Stimulated activated CD4-positive, alpha-beta T cell treated with anti-CD3 and anti-CD28 coated beads, Interleukin-15, amount 100 ng/mL, for 1 hour (primary cell): ENCODE results near the gene DSG1.
"Not testable (repeated sequence)": the region's sequence is repeated elsewhere in the genome, so short reads cannot be mapped to it uniquely, and the experiment has no call there.

Experiments used
- DNase-seq, 2 donors: peaks; one replicate each; pipeline ENCODE4 v3.0.0-alpha.2; 2020; ENCODE audit warnings: low read depth in 1 of 2, low spot score in 1 of 2

The DSG1 gene

DNA sequence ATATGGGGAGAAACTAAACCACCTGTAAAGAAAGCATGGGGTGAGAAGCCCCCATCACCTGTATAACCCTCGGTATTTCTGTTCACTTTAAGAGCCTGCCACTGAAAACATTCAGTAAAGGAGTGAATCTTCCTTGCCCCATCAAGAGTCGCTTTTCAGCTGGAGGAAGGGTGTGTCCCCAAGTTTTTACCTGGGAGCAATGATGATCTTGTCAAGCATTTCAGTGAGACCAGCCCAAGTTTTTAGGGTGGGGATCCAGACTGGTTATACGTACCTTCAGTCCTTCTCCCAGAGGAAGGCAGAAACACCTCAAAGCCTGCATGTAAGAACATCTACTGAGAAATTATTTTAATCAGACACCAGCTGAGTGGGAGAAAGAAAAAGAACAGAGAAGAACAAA lies at the start of gene DSG1:
DSG1 (plus strand) TSS at position 301 of the 400 bp plus-strand sequence. CDS start 141 bp downstream, outside the sequence.
- DNase-seq, result no peak

DNA sequence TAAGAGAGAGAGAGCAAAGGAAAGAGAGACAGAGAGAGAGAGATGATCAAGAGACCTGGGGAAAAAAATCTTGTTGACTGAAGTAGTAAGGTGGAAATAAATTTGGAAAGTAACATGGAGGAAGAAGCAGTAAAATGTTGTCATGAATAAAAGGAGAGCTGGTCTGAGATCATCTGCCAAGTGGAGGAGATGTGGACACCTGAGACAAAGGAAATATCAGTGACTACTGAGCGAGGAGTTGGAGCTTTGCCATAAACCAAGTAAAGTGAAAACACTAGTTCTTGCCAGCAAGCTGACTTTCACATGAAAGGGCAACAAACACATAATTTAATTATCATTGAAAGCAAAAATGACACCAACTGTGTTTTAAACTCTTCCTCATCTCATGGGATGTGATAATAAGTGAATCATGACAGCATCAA lies 49.0 kb upstream of the DSG1 start:
- DNase-seq, result no peak

DNA sequence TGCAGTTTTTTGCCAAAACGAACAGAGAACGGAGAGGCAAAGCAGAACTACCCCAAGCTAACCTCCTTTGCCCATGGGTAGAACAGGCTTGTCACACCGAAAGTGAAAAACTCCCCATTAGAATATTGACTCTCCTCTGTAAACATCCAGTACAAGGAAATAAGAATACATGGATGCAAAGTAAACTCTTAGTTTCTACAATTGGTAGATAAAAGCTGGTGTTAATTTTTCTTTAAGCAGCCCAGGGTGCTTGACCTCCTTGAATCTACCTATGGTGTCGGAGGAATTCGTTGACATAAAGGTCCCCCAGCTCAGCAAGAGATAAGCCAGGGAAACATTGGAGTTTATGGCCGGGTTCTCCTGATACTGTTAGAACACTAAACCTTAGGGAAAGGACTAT lies 48.4 kb upstream of the DSG1 start:
- no peak for DNase-seq

DNA sequence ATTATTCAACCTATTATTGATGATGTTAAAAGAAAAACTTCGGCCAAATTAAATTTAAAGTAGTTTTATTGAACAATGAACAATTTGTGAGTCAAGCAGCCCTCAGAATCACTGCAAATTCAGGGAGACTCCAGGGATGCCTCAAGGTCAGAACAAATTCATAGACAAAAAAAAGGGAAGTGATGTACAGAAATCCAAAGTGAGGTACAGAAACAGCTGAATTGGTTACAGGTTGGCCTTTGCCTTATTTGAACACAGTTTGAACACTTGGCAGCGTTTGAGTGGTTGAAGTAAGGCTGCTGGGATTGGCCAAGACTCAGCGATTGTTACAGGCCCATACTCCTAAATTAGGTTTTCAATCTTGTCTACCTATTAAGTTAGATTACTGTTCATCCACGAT lies 47.4 kb upstream of the DSG1 start:
- no peak for DNase-seq

DNA sequence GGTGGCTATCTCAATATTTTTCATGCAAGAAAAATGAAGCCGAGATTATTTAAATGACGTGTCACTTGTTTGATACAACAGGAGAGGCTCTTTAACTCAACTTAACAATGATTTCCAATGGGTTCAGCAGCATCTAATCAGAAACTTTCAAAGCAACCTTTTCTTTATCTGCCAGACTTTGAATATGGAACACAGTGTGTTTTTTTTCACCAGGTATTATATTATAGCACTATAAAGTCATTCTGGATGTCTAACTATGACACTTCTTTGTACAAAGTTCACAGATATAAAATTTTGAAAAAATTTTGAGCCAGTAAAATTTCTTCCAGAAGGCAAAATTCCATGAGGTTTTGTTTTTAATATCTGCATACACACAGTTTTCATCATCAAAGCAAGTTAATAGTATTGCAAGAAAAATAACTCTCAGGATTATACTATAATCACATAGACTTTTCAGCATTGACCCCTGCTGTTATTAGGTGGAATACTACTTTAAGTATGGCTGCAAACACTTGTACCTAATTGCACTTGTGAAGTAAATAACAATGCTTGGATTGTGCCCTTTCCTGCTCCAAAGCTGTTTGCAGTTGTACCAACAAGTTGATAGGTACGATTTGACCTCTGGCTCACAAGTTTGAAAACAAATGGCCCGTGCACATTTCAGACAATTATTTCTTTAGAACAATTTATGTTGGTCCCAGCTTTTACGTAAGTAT lies 44.0 kb upstream of the DSG1 start:
- no peak for DNase-seq

DNA sequence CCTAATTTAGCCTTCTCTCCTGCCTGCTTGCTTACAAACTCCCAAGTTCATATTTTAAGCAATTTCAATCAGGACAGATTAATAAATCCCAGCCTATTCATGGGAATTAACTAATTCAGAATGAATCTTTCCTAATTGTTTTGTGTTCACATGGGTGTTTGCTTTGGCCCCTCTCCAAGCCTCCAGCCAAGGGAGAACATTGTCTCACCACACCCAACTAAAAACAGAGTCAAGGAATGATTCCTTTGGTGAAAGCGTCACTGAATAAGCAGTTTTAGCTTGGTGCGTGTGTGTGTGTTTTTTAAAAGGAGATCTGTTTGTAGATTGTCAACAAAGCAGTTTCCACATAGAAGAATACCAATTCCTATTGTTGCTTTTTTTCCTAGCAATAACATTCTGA lies 43.0 kb upstream of the DSG1 start:
- no peak for DNase-seq

DNA sequence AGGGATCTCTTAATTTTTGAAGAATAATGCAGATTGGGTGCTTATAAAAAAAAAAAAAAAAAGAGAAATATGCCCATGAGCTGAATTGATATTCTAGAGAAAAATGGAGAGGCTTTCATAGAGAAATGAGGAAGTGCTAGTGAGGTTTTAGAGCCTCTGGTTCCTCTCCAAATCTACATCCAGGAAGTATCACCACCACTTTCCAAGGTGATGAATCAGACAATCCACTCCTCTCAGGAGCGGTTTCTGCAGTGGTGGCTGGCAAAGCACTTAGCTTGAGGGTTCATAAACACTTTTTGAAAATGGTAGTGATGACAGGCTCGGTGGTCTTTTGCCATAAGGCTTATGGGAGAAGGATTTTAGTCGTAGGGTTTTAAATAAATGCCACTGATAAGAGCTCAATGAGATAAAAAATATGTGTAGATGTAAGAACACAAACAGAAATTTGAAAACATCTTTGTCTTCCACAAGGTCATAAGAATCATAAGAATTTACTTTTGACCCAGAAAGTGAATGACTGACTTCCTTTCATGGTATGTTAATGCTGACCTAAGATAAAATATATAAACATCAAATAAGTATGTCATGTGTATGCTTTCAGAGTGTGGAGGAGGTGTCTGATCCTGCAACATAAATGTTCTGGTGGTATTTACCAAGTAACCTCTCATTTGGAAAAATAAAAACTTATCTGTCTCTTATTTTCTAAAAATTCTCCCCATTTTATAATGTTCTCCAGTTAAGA lies 42.1 kb upstream of the DSG1 start:
- DNase-seq, result no peak

DNA sequence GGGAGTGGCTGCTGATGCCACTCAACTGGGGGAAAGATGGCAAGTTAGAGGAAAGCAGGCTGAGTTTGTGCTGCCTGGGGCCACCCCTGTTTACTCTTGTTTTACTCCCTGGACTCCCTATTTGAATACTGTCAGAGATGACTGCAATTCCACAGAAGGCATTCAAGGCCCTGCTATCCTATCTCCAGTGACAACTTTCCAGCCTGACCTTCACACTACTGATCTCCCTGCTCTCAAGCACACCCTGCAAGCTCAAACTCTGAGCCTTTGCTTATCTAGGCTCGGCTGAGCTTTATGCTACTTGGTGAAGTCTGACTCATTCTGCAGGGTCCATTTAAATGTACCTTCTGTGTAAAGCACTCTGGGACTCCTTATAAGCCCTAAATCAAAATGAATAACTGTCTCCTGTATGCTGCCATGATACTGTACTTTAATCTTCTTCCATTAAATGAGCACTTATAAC lies 39.3 kb upstream of the DSG1 start:
- no peak for DNase-seq

DNA sequence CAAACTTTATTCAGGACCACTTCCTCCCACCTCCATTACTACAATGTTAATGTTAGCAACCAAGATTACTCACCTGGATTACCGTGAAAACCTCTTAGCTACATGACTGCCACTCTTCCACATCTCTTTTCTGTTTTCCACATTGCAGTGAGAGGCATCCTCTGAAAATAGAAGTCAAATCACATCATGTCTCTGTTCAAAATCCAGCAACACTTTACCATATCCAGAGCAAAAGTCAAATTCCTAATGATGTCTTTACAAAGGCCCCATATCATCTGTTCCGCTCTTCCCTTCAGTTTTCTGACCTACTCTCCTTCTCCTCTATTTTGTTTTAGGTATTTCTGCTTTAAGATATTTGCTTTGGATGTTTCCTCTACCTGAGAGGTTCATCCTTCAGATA lies 37.5 kb upstream of the DSG1 start:
- DNase-seq, result no peak

DNA sequence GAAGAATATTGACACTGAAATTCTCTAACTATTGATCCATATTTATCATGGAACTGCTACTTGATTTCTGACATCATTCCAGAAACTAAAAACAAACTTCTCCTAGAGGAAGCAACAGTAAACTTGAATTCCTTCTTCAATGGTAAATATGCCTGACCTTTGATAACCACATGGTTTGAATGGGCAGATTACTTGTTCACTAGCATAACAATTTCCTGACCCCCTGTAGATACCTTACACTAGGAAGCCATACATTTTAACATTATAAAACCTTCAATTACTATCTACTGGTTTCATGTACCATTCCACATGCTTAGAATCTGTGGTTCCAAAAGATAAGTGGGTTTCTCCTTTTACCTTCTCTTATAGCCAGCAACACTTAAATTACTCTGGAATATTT lies 36.5 kb upstream of the DSG1 start:
- DNase-seq, result no peak

DNA sequence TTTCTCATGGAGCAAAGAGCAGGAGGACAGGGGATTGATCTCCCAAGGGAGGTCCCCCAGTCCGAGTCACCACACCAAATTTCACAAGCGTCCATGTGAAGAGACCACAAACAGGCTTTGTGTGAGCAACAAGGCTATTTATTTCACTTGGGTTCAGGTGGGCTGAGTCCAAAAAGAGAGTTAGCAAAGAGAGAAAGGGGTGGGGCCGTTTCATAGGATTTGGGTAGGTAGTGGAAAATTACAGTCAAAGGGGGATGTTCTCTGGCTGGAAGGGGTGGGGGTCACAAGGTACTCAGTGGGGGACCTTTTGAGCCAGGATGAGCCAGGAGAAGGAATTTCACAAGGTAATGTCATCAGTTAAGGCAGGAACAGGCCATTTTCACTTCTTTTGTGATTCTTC lies 28.5 kb upstream of the DSG1 start:
- not testable (repeated sequence) for DNase-seq

DNA sequence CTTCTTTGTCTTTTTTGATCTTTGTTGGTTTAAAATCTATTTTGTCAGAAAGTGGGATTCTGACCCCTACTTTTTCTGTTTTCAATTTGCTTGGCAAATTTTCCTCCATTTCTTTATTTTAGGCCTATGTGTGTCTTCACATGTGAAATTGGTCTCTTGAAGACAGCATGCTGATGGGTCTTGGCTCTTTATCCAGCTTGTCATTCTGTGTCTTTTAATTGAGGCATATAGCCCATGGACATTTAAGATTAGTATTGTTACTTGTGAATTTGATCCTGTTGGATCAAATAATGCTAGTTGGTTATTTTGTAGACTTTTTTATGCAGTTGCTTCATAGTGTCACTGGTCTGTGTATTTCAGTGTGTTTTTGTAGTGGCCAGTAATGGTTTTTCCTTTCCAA lies 26.3 kb upstream of the DSG1 start:
- DNase-seq, result no peak

DNA sequence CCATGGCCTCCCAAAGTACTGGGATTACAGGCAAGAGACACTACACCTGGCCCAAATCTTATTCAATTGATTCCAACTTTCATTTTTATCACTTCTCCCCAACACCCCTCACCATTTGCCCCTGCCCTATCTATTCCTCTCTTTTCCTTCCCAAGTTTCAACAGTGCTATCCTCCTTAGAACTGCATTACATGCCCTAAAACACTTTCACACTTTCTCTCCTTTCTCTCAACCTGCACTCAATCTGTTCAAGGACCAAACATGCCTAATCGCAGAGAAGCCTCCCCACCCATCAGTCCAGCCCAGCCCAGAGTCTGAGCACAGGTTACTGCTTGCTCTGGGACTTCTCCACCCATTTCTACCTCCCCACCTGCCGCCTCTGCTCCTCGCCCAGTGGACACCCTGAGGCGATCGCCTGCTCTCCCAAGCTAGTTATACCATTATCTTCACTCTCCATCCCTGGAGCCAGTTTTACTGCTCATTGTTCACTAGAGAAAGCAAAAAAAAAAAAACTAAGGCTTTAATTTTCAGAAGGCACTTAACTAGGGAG lies 23.7 kb upstream of the DSG1 start:
- no peak for DNase-seq

DNA sequence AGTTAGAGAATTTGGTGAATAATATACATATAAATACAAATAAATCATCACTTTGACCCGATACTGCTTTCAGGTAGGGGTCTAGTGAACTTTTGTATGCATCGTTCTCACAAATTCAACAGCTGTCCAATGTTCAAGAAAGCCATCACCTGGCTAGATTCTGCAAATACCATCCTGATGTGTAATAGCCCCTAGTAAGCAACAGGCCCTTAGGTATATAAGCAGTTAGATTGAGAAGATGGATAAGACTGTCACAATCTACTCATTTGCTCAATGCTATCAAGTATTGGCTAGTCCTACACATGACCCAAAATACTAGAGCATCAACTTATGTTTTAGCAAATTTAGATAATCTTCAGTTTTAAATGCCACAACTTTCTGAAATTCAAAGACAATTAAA lies 20.7 kb upstream of the DSG1 start:
- DNase-seq, result no peak

DNA sequence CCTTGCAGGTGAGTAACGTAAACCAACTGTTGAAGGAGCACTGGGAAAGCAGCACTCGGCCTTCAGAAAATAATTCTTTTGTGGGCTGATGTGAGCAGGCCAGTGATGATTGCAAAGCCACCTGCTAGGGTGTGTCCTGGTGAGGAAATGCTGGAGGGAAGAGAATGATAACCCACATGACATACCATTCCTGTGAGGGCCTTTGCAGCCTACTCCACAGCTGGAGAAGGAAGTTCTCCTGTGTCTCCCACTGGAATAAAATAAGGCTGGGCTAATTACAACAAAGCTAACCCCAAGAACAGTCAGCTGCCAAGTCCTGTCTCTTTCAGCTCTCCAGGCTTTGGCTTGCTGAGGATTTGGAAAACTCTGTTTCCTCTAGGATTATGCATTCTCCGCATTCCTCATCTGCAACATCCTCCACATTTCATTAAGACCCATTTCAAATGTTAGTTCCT lies 16.7 kb upstream of the DSG1 start:
- DNase-seq, result no peak

DNA sequence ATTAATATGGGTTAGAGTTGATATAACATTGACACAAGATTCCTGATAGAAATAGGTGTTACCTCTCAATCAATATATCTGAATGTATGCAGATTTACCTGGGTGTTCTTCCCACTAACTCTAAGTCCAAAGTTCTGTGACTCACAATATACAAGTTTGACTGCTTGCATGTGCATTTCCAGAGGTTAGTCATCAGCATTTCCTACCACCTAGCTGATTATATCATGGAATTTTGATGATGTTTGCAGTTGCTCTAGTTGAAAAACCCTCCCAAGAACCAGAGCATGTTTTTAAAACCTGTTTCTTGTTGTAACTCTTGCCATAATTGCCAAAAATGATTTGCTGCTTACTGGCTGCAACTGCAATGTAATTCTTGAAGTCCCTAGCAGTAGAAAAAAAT lies 15.0 kb upstream of the DSG1 start:
- DNase-seq, result no peak

DNA sequence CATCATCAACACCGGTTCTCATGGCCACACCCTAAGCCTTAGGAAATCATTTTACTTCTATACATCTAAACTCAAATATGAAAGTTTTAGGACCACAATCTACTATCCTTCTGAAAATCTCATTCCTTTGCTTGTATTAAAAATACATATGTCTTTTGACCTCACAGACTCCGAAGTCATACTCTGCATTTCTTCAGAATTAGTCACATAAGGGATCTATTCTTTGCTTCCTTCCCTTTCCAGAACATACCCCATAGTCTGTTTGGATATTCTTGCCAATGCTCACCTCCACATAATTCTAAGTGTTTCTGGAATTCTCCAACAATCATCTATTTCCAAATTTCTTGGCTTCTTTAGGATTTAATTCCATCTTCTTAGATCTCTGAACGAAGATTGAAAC lies 14.2 kb upstream of the DSG1 start:
- DNase-seq, result no peak

DNA sequence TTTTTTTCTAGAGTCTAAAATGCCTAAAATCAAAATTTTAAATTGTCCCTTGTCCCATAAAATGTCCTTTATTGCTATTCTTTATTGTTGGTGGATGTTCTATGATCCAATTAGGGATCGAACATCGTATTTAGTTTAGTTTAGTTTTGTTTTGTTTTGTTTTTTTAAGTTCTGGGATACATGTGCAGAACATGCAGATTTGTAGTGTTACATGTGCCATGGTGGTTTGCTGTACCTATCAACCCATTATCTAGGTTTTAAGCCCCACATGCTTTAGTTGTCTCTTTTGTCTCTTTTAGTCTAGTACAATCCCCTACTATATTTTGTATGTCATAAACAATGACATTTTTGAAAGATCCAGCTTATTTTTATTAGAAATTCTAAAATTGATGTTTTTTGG lies 8.8 kb upstream of the DSG1 start:
- DNase-seq, result no peak

DNA sequence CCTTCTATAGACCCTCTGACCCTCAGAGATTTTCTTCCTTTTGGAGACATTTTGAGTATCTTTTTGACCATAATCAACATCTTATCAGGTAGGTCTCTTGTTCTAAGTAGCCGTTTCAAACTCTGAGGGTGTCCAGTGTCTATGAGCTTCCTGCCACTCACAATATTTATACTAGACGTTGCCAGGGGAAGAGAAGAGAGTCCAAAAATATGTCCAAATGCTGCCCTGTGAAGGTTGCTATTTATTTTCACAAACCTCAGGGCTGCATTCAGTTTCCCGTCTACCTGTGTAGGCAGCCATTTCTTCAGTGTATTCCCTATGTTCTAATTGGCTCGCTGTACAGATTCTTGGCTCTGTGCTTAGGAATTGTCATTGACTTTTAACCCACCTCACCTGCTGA lies 986 bp upstream of the DSG1 start:
- DNase-seq, result no peak

DNA sequence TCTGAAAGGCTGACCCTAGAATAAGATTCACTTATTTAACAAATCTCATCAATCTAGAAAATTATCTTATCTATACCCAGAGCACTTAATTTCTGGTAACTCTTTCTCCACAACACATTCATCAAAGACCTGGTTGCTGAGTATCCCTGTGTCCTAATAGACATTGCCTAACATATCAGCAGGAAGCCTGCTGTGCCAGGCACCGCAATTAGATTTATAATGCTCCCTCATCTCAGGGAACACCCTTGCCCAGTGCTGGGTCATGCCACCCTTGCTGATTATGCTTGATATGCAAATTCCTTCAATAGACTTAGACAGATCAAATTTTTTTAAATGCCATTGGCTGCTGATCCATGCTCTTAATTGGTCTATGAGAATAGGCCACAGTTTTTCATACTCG lies 3.8 kb downstream of the DSG1 start:
- no peak for DNase-seq

DNA sequence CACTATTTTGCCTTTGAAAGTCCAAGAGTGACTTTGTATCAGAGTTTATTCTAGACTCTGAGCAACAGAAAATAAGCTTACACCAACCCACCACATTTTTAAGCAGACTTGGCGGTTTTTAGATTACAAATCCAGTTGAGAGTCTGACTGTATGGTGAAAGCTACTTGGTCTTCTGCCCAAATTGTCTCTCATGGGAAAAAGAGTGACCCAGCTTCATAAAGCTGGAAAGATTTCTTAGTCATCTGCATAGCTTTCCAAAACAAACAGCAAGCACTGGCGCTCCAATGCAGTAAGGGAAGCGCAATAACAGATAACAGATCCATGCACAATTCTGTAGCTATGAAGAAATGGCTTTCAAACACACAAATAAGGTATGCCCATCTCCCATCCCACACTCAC lies 7.1 kb downstream of the DSG1 start:
- DNase-seq, result no peak

DNA sequence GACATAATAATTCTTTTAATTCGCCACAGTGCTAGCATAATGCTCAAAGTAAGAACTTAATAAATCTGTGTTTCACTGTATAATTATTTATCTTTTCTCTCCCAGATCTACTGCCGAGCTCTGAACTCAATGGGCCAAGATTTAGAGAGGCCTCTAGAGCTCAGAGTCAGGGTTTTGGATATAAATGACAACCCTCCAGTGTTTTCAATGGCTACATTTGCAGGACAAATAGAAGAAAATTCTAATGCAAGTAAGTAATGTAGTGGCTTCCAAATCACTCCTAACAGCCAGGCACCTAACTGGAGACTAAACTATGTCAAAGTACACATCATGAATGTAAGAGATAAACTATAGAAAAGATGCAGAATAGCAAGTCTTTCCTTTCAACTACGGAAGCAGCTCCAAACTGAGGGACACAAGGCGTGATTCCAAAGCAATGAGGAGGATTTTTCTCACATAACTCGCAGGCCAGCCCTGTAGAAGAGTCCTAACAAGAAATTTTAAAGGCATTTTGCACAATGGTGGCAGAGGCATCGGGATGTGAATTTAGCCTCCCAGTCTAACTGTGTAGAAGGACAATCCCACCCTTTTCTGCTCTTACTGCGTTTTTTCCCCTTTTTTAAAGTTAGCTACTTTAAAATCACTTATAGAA lies 12.0 kb downstream of the DSG1 start:
- DNase-seq, result no peak
